OCI-LY7 (cell line): Measurements from ENCODE around the gene VASP. TPM values are rescaled to one million over a fixed set of nuclear protein-coding genes. Genes with fewer than 3 reads are reported as not detected.

Experiments
- Bru-seq: library from RNA; stranded (reverse); fragments of 400-500 nt; gene quantifications from one replicate; lab custom pipeline; 2021; lab: Mats Ljungman, UMichigan
- BruChase-seq, 2 experiments: library from RNA; stranded (reverse); fragments of 400-500 nt; gene quantifications; one replicate each; lab custom pipeline; 2021; lab: Mats Ljungman, UMichigan
- BruUV-seq: library from RNA; stranded (reverse); fragments of 400-500 nt; replicated peaks from 2 replicates; lab custom pipeline; 2021; lab: Mats Ljungman, UMichigan
- CTCF ChIA-PET: fragments of 300-600 bp; sonication (Branson Sonifier 250); formaldehyde crosslinking; loops from one replicate; lab custom pipeline; 2022; ENCODE audit warnings: antibody characterized with exemption; ENCODE audit not compliant: unreplicated experiment; lab: Charles Lee
- POLR2A ChIA-PET: fragments of 300-600 bp; sonication (Branson Sonifier 250); formaldehyde crosslinking; loops from one replicate; lab custom pipeline; 2022; ENCODE audit warnings: antibody characterized with exemption; lab: Charles Lee
- DNase-seq: peaks from one replicate; pipeline ENCODE4 v3.0.0-alpha.2; 2015; ENCODE audit warnings: low spot score
- H2AFZ ChIP-seq: fragments of 200-600 bp; sonication (generic), shearing (Covaris generic); 2 replicates; pipeline ENCODE4 v1.6.1; 2014; ENCODE audit warnings: mild to moderate bottlenecking, antibody characterized with exemption, low read length, moderate library complexity
- H3K27ac ChIP-seq: fragments of 200-600 bp; sonication (generic); 2 replicates; pipeline ENCODE4 v1.5.1; 2014; ENCODE audit warnings: mixed run types, low read depth, mild to moderate bottlenecking, moderate library complexity, low read length, inconsistent platforms; ENCODE audit not compliant: poor library complexity, severe bottlenecking
- H3K36me3 ChIP-seq: fragments of 200-600 bp; sonication (generic); 2 replicates; pipeline ENCODE4 v1.6.1; 2014; ENCODE audit warnings: mild to moderate bottlenecking, antibody characterized with exemption, low read length, moderate library complexity, mixed read lengths; ENCODE audit not compliant: insufficient read depth
- H3K4me1 ChIP-seq: fragments of 200-600 bp; sonication (generic); 2 replicates; pipeline ENCODE4 v1.5.1; 2014; ENCODE audit warnings: mild to moderate bottlenecking, low read length; ENCODE audit not compliant: insufficient read depth, poor library complexity, severe bottlenecking
- H3K4me2 ChIP-seq: fragments of 200-600 bp; sonication (generic); 2 replicates; pipeline ENCODE4 v1.6.1; 2014; ENCODE audit warnings: mild to moderate bottlenecking, low read length
- H3K4me3 ChIP-seq: fragments of 200-600 bp; sonication (generic); 2 replicates; pipeline ENCODE4 v1.5.1; 2014; ENCODE audit warnings: mild to moderate bottlenecking, low read depth, low read length; ENCODE audit not compliant: poor library complexity, severe bottlenecking
- H3K79me2 ChIP-seq: fragments of 200-600 bp; sonication (generic); 2 replicates; pipeline ENCODE4 v1.6.1; 2016; ENCODE audit warnings: low read depth, mild to moderate bottlenecking, low read length, moderate library complexity, mixed read lengths; ENCODE audit not compliant: insufficient read depth
- H3K9me2 ChIP-seq: fragments of 200-600 bp; sonication (generic); 2 replicates; pipeline ENCODE4 v1.6.1; 2016; ENCODE audit warnings: mild to moderate bottlenecking, low read length, mixed read lengths; ENCODE audit not compliant: insufficient read depth
- H3K9me3 ChIP-seq: fragments of 200-600 bp; sonication (generic); 2 replicates; pipeline ENCODE4 v1.6.1; 2014; ENCODE audit warnings: mild to moderate bottlenecking, mixed run types, low read length, mixed read lengths
- H4K20me1 ChIP-seq: fragments of 200-600 bp; sonication (generic); 2 replicates; pipeline ENCODE4 v1.6.1; 2014; ENCODE audit warnings: mild to moderate bottlenecking, antibody characterized with exemption, low read length, moderate library complexity, mixed read lengths; ENCODE audit not compliant: insufficient read depth
- CTCF ChIP-seq: fragments of 200-600 bp; sonication (generic); conservative IDR thresholded peaks from 2 replicates; pipeline ENCODE4 v1.5.1; 2014; ENCODE audit warnings: mild to moderate bottlenecking, antibody characterized with exemption, low read length, moderate library complexity, mixed read lengths
- EZH2phosphoT487 ChIP-seq: fragments of 200-600 bp; sonication (generic); IDR thresholded peaks from 2 replicates; pipeline ENCODE4 v1.6.1; 2018; ENCODE audit warnings: low read depth, borderline replicate concordance, mild to moderate bottlenecking, mixed run types, antibody characterized with exemption, low read length, moderate library complexity, mixed read lengths
- intact Hi-C: fragments of 100-400 bp; cut with micrococcal nuclease; formaldehyde crosslinking; loops from one replicate; pipeline ENCODE4 v1.10.0; 2022; ENCODE audit not compliant: unreplicated experiment
- long read RNA-seq: library from polyadenylated mRNA; stranded (forward); transcript quantifications from one replicate; pipeline ENCODE4 v2.0.0, GENCODE V29; 2022
- total RNA-seq, 2 experiments: library from RNA; depleted of rRNA in 1 of 2; stranded (reverse); fragments of >200 nt in 1 of 2; shearing (Covaris generic) in 1 of 2; gene quantifications; 2 replicates each; pipeline ENCODE4 v1.2.3, GENCODE V29; 2014 to 2022

The VASP gene
- 37.4 and 62.8 TPM in 2 replicates for total RNA-seq (2014; rRNA removed; shearing (Covaris generic))
- total RNA-seq (2022): 39.6 and 51.6 TPM in 2 replicates
- Bru-seq, nascent RNA: percentile 51 among the genes with signal in this experiment
- percentile 61 among the genes with signal in this experiment for BruChase-seq, experiment 1, labeled RNA remaining after a 6-hour chase
- BruChase-seq, experiment 2, labeled RNA remaining after a 2-hour chase: percentile 62 among the genes with signal in this experiment
- long read RNA-seq, transcript VASP-201 (13 exons, 2,305 nt): major isoform, 54 of 86 reads
- long read RNA-seq, partial matches to known transcripts: 3 of 86 reads
- long read RNA-seq, other reads (novel, unspliced or antisense): 29 of 86 reads

GRCh38 chr19:45506989-45507871 lies at the start of gene VASP:
Gene VASP (plus strand): TSS chr19:45507479. CDS start chr19:45507772, 293 bp downstream.
- no peaks in the 10 kb centered on the region for H3K9me3 ChIP-seq
- BruUV-seq: no TSS peak
- intact Hi-C loops: loop anchor here (5.0 kb wide), 2 partner anchors 50 to 135 kb away; no protein-coding TSS in a partner anchor
- peak within 1 kb of the TSS; percentile 92 for H3K4me3 ChIP-seq
- H3K36me3 ChIP-seq: no peaks in the 10 kb centered on the region
- peak within 1 kb of the TSS; percentile 88 for H2AFZ ChIP-seq
- TF ChIP-seq EZH2phosphoT487 (no peak), CTCF (no peak)
- DNase-seq: peak; percentile 94
- ChIA-PET CTCF (no interaction called here), POLR2A (interaction anchor here (0.7 kb wide), 1 partner anchor 55 kb away, joined by 3 read pairs; no protein-coding TSS in a partner anchor)
- H3K4me2 ChIP-seq: peak within 1 kb of the TSS; percentile 99
- no peaks in the 10 kb centered on the region for H4K20me1 ChIP-seq
- H3K4me1 ChIP-seq: peaks cover 25% of the 10 kb centered on the region
- H3K79me2 ChIP-seq: peaks cover 18% of the 10 kb centered on the region
- peak within 1 kb of the TSS; percentile 85 for H3K27ac ChIP-seq
- no peaks in the 10 kb centered on the region for H3K9me2 ChIP-seq

DNA sequence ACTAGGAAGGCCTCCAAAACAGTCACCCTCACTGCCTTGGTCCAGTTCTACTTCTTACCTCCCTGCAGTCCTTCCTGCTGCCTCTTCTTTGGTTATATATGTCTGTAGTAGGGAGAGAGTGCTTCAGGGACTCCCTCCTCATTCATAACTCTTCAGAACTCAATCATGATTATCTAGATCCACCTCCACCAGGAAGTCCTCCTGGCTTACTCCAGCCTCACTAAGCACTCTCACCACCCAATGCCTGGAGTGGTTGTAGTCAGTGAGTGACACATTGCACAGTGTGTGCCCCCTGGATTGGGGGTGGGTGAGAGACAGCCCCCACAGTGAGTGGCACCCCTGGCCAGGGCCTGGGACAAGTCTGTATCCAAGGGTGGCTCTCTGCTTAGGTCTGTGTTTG lies 49.5 kb upstream of the VASP start:
- Histone ChIP-seq H2AFZ (no peak overlapping the region), H3K9me3 (no peaks in the 10 kb centered on the region), H3K4me3 (no peak overlapping the region), H4K20me1 (no peaks in the 10 kb centered on the region), H3K79me2 (no peaks in the 10 kb centered on the region), H3K36me3 (no peaks in the 10 kb centered on the region), H3K4me2 (no peak overlapping the region), H3K4me1 (peaks cover 60% of the 10 kb centered on the region), H3K27ac (no peak overlapping the region), H3K9me2 (no peaks in the 10 kb centered on the region)
- no TSS peak for BruUV-seq
- POLR2A ChIA-PET: interaction anchor here (0.7 kb wide), 1 partner anchor 46 kb away, joined by 4 read pairs; no protein-coding TSS in a partner anchor
- intact Hi-C loops: no loop called here
- TF ChIP-seq CTCF (no peak), EZH2phosphoT487 (no peak)
- no peak for DNase-seq
- CTCF ChIA-PET: interaction anchor here (0.5 kb wide), 1 partner anchor 497 kb away, joined by 3 read pairs; no protein-coding TSS in a partner anchor
